DMS53 treated with DMSO at 0.1 percent for 48 hours (cell line): Measurements from ENCODE around the gene MYNN.
A peak's percentile ranks its signal among the peaks of the same experiment; 100 is the strongest.

Source experiments
- DNase-seq: peaks from one replicate; lab custom pipeline; 2025; ENCODE audit not compliant: unreplicated experiment; lab: John Stamatoyannopoulos, UW

The MYNN gene

GRCh38 chr3:169822983-169823382, 49.8 kb downstream of the MYNN start:
- DNase-seq = peak; percentile 75

GRCh38 chr3:169825316-169825715, 52.1 kb downstream of the MYNN start:
- no peak for DNase-seq

- no peak for DNase-seq
These were observed 54.5 kb downstream of the MYNN start for GRCh38 chr3:169827712-169828111.

DNA sequence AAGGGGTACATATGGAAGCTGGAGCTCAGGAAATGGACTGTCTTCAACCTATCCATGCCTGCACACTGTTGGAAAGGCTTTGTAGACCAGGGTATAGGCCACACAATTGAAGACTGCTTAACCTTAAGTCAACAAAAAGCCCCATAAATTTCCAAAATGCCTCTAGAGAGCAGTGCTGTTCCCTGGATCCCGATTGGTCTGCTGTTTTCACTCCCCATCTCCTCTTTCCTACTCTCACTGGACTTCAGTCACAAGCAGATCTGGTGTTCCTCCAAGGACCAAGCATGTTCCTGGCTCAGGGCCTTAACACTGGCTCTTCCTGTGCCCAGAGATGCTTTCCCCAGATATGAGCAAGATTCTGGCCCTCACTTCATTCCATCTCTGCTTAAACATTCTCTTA, 62.3 kb downstream of the MYNN start:
- DNase-seq = no peak

GRCh38 chr3:169836078-169836941, 63.1 kb downstream of the MYNN start:
- DNase-seq = no peak

DNA sequence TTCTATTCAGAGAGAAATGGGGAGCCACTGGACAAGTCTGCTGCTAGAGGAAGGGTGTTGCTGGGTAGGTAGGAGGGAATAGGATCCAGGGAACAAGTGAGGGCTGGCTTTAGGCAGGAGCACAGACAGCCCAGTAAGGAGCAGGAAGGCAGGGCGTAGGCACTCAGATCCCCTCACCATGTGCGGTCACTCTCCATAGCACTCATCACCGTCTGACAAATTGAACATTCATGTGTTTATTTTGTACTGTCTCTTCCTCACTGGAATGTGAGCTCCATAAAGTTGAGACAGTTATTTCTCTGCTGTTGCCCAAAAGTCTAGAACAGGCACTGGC, 63.7 kb downstream of the MYNN start:
- DNase-seq = no peak

DNA sequence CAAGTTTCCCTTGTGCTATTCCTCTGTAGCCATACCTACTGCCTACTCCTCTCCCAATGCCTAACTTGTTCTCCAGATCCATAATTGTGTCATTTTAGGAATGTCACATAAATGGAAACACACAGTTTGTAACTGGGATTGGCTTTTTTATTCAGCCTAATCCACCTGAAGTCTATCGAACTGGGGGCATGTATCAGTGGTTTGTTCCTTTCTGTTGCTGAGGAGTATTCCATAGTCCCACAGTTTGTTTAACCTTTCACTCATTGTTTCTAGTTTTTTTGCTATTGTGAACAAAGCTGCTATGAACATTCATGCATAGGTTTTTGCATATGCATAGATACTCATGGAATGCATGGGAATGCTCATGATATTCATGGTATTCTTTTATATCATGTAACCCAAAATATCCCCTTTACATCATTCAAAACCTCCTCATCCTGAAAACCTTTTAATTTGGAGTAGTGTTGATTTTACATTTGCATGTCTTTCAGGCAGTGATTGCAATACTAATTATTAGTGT, 65.4 kb downstream of the MYNN start:
- DNase-seq = no peak
